Muscle of back (tissue), 11 donors: ENCODE measurements around the gene KIF18B. TPM values are rescaled to one million over a fixed set of nuclear protein-coding genes. Genes with fewer than 3 reads are reported as not detected.
"Not testable (repeated sequence)": the region's sequence is repeated elsewhere in the genome, so short reads cannot be mapped to it uniquely, and the experiment has no call there.

ENCODE experiments used
- DNase-seq, 3 donors: peaks; one replicate each; pipeline versions ENCODE4 v3.0.0 to v3.0.0-alpha.2; 2013
- polyA plus RNA-seq, 10 donors: library from polyadenylated mRNA; unstranded; fragments of 120-200 nt; gene quantifications; one replicate each; pipeline ENCODE4 v1.2.1, GENCODE V29; 2013; ENCODE audit not compliant: insufficient read length in 10 of 10

KIF18B gene
- polyA plus RNA-seq, 10 donors, result 5.2 to 12.1 (median 7.3) TPM

GRCh38 chr17:44970136-44970741 lies 22.7 kb upstream of the KIF18B start:
- DNase-seq, result peak in 1 of 3 donors; percentile 75

- DNase-seq, result no peak
Observed at GRCh38 chr17:44969144-44969780, 21.7 kb upstream of the KIF18B start.

- peak; percentile 93 to 97 (median 94) for DNase-seq
Observed at GRCh38 chr17:44968225-44969143, 20.9 kb upstream of the KIF18B start, which contains the start of gene C1QL1. Gene C1QL1, minus strand, starts transcription at chr17:44968303. Its CDS starts 255 bp downstream, at chr17:44968048.

GRCh38 chr17:44967907-44968224 lies 20.3 kb upstream of the KIF18B start:
- DNase-seq, result no peak

GRCh38 chr17:44967026-44967906 lies 19.7 kb upstream of the KIF18B start:
- no peak for DNase-seq

- DNase-seq, result no peak
Observed at GRCh38 chr17:44966348-44967025, 18.9 kb upstream of the KIF18B start.

- no peak for DNase-seq
Observed at GRCh38 chr17:44965481-44966234, 18.1 kb upstream of the KIF18B start.

GRCh38 chr17:44961921-44962350 lies 14.4 kb upstream of the KIF18B start:
- no peak for DNase-seq

GRCh38 chr17:44960691-44961090 lies 13.1 kb upstream of the KIF18B start:
- no peak for DNase-seq

GRCh38 chr17:44959821-44960531 lies 12.4 kb upstream of the KIF18B start:
- DNase-seq, result peak in 1 of 3 donors; percentile 71

- DNase-seq, result no peak
Observed at GRCh38 chr17:44956998-44957981, 9.7 kb upstream of the KIF18B start.

GRCh38 chr17:44955674-44956425 lies 8.3 kb upstream of the KIF18B start:
- no peak for DNase-seq

- no peak for DNase-seq
Observed at GRCh38 chr17:44952946-44953475, 5.4 kb upstream of the KIF18B start.

GRCh38 chr17:44948315-44948795 lies 782 bp upstream of the KIF18B start:
- DNase-seq, result no peak

- DNase-seq, result not testable (repeated sequence)
Observed at GRCh38 chr17:44945652-44946051, 1.9 kb downstream of the KIF18B start.

GRCh38 chr17:44942456-44942855 lies 5.1 kb downstream of the KIF18B start:
- no peak for DNase-seq
